GM23338 (cell line): Measurements from ENCODE around the gene WTIP. TPM values are rescaled to one million over a fixed set of nuclear protein-coding genes. Genes with fewer than 3 reads are reported as not detected.

ENCODE experiments used
- ATAC-seq: fragments of 200-7000 bp; cut with Tn5 transposase; 3 replicates; pipeline ENCODE4 v1.9.1; 2020
- DNase-seq: peaks from one replicate; pipeline ENCODE4 v3.0.0-alpha.2; 2015; ENCODE audit warnings: low spot score
- H2AFZ ChIP-seq: fragments of 200-600 bp; sonication (generic); 2 replicates; pipeline ENCODE4 v1.8.0; 2016; ENCODE audit warnings: antibody characterized with exemption, mild to moderate bottlenecking, moderate library complexity
- H3F3A ChIP-seq: fragments of 200-600 bp; sonication (generic); replicated peaks from 2 replicates; pipeline ENCODE4 v1.8.0; 2017; ENCODE audit warnings: antibody characterized with exemption, mixed run types, low read depth
- H3K27ac ChIP-seq: fragments of 200-600 bp; sonication (generic); 2 replicates; pipeline ENCODE4 v1.6.1; 2016; ENCODE audit warnings: low read depth
- H3K27me3 ChIP-seq: fragments of 200-600 bp; sonication (generic); 2 replicates; pipeline ENCODE4 v1.8.0; 2016; ENCODE audit warnings: mild to moderate bottlenecking, mixed run types, moderate library complexity; ENCODE audit not compliant: insufficient read depth
- H3K36me3 ChIP-seq: fragments of 200-600 bp; sonication (generic); 2 replicates; pipeline ENCODE4 v1.8.0; 2016; ENCODE audit warnings: mild to moderate bottlenecking; ENCODE audit not compliant: insufficient read depth
- H3K4me1 ChIP-seq: fragments of 200-600 bp; sonication (generic); 2 replicates; pipeline ENCODE4 v1.8.0; 2016; ENCODE audit warnings: mild to moderate bottlenecking, moderate library complexity; ENCODE audit not compliant: insufficient read depth
- H3K4me2 ChIP-seq: fragments of 200-600 bp; sonication (generic); 2 replicates; pipeline ENCODE4 v1.7.1; 2017; ENCODE audit warnings: mixed run types
- H3K4me3 ChIP-seq: fragments of 200-600 bp; sonication (generic); 2 replicates; pipeline ENCODE4 v1.6.1; 2016; ENCODE audit warnings: mixed run types
- H3K79me2 ChIP-seq: fragments of 200-600 bp; sonication (generic); replicated peaks from 2 replicates; pipeline ENCODE4 v1.8.0; 2017; ENCODE audit warnings: mild to moderate bottlenecking; ENCODE audit not compliant: insufficient read depth
- H3K9me2 ChIP-seq: fragments of 200-600 bp; sonication (generic); 2 replicates; pipeline ENCODE4 v1.8.0; 2017; ENCODE audit not compliant: insufficient read depth
- H4K20me1 ChIP-seq: fragments of 200-600 bp; sonication (generic); replicated peaks from 2 replicates; pipeline ENCODE4 v1.8.0; 2017; ENCODE audit warnings: mild to moderate bottlenecking; ENCODE audit not compliant: insufficient read depth
- H3K27ac Mint-ChIP-seq: 2 replicates; pipeline ENCODE4 v1.8.0; 2020; ENCODE audit warnings: inconsistent platforms, mild to moderate bottlenecking, moderate library complexity, mixed read lengths
- H3K27me3 Mint-ChIP-seq: 3 replicates; pipeline ENCODE4 v1.8.0; 2022; ENCODE audit warnings: low read depth, mild to moderate bottlenecking, moderate library complexity, mixed read lengths, inconsistent platforms; ENCODE audit not compliant: insufficient read depth, poor library complexity
- H3K36me3 Mint-ChIP-seq: 3 replicates; pipeline ENCODE4 v1.8.0; 2021; ENCODE audit warnings: low read depth, mild to moderate bottlenecking, inconsistent platforms, moderate library complexity, mixed read lengths
- H3K4me1 Mint-ChIP-seq: 3 replicates; pipeline ENCODE4 v1.8.0; 2020; ENCODE audit warnings: mild to moderate bottlenecking, inconsistent platforms, mixed read lengths
- H3K4me3 Mint-ChIP-seq: 3 replicates; pipeline ENCODE4 v1.8.0; 2021; ENCODE audit warnings: moderate library complexity, mild to moderate bottlenecking, inconsistent platforms, mixed read lengths
- H3K9me3 Mint-ChIP-seq: 3 replicates; pipeline ENCODE4 v1.8.0; 2020; ENCODE audit warnings: moderate library complexity, mild to moderate bottlenecking, inconsistent platforms, mixed read lengths
- CREB1 ChIP-seq: fragments of 250-450 bp; sonication (Bioruptor Pico); IDR thresholded peaks from 2 replicates; pipeline ENCODE4 v1.5.0; 2020; ENCODE audit warnings: low read depth, mild to moderate bottlenecking, moderate library complexity
- EZH2 ChIP-seq: fragments of 200-600 bp; sonication (generic); IDR thresholded peaks from one replicate; pipeline ENCODE4 v1.8.0; 2017; ENCODE audit warnings: antibody characterized with exemption, mild to moderate bottlenecking, low read depth; ENCODE audit not compliant: unreplicated experiment
- EZH2phosphoT487 ChIP-seq: fragments of 200-600 bp; sonication (generic); IDR thresholded peaks from one replicate; pipeline ENCODE4 v1.8.1; 2018; ENCODE audit warnings: antibody characterized with exemption; ENCODE audit not compliant: unreplicated experiment
- JUNB ChIP-seq: IDR thresholded peaks from one replicate; pipeline ENCODE4 v1.6.1; 2016; ENCODE audit warnings: antibody characterized with exemption; ENCODE audit not compliant: unreplicated experiment
- POLR2AphosphoS5 ChIP-seq: IDR thresholded peaks from 2 replicates; pipeline ENCODE4 v1.6.1; 2016; ENCODE audit warnings: antibody characterized with exemption, low read depth
- STAT1 ChIP-seq: IDR thresholded peaks from one replicate; pipeline ENCODE4 v1.6.1; 2016; ENCODE audit warnings: antibody characterized with exemption; ENCODE audit not compliant: unreplicated experiment
- ZNF331 ChIP-seq: fragments of 250-450 bp; sonication (Bioruptor Pico); IDR thresholded peaks from 2 replicates; pipeline ENCODE4 v1.5.0; 2020; ENCODE audit warnings: low read depth, mild to moderate bottlenecking, moderate library complexity
- polyA plus RNA-seq: library from polyadenylated mRNA; unstranded; fragments of >200 nt; fragmentation: Nextera tagmentation; extraction: Ambion mirVana; gene quantifications from 2 replicates; pipeline ENCODE4 v1.2.1, GENCODE V29; 2016
- total RNA-seq: library from RNA; depleted of rRNA; stranded (reverse); fragments of >200 nt; shearing (Covaris generic); gene quantifications from 2 replicates; pipeline ENCODE4 v1.2.3, GENCODE V29; 2014
- TF ChIP-seq, protein P1 (sequence below): IDR thresholded peaks from one replicate; pipeline ENCODE4 v1.6.1; 2018; ENCODE audit warnings: antibody characterized with exemption; ENCODE audit not compliant: unreplicated experiment
- TF ChIP-seq, protein P2 (sequence below): fragments of 250-450 bp; sonication (Bioruptor Pico); IDR thresholded peaks from 2 replicates; pipeline ENCODE4 v1.5.0; 2020; ENCODE audit warnings: mild to moderate bottlenecking, moderate library complexity
- TF ChIP-seq, protein P3 (sequence below), 2 experiments: fragments of 200-600 bp in 1 of 2; sonication (generic) in 1 of 2; conservative IDR thresholded peaks; 2 replicates each; pipeline versions ENCODE4 v1.5.1 to v1.6.1; 2016 to 2017; ENCODE audit warnings: antibody characterized with exemption in 2 of 2, low read depth in 2 of 2, mild to moderate bottlenecking in 2 of 2, moderate library complexity in 1 of 2

Gene WTIP
- total and polyA plus RNA-seq, 2 experiments from 2014 or later, result 0.47 to 8.9 TPM

DNA sequence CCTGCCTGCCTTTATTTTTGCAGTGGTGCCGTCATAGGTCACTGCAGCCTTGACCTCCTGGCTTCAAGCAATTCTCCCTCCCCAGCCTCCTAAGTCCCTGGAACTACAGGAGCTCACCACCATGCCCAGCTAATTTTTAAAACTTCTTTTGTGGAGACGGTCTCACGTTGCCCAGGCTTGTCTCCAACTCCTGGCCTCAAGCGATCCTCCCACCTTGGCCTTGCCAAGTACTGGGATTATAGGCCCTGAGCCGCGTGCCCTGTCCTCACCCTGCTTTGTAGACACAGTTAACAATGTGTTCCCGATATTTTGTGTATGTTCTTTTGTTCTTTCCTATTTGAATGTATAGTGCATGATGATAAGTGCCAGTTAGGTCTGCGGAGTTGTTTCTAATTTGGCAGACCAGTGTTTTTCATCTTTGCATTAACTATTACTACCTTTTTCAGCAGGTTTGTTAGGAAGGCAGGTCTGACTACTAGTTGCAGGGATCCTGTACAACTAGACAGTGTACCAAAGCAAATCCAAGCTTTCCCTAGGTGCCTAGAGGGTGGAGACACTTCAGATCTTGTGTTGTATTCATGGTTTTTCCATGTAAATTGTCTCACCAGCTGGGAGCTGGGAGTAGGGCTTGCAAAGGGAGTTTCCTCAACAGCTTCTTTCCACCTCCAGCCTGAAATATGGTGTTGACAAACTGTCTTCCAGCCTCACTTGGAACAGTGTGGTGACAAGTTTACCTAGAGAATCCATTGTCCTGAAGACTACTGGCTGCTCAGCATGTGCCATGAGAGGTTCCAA, 9.5 kb upstream of the WTIP start:
- Mint-ChIP-seq H3K27me3 (peaks cover 8% of the 10 kb centered on the region), H3K27ac (peak overlapping the region; percentile 70), H3K36me3 (peaks cover 57% of the 10 kb centered on the region), H3K4me1 (peaks cover 12% of the 10 kb centered on the region; the same call in 2 of the 3 replicates), H3K9me3 (no peaks in the 10 kb centered on the region), H3K4me3 (no peak overlapping the region)
- Histone ChIP-seq H4K20me1 (peaks cover 18% of the 10 kb centered on the region), H3K27me3 (no peaks in the 10 kb centered on the region), H3K27ac (peak overlapping the region; percentile 66), H3K4me1 (no peaks in the 10 kb centered on the region), H2AFZ (no peak overlapping the region), H3K4me3 (no peak overlapping the region), H3K4me2 (no peak overlapping the region), H3F3A (peaks cover 15% of the 10 kb centered on the region; the same call in 1 of the 2 replicates), H3K36me3 (peaks cover 32% of the 10 kb centered on the region), H3K9me2 (no peaks in the 10 kb centered on the region), H3K79me2 (peaks cover 3% of the 10 kb centered on the region; the same call in 1 of the 2 replicates)
- DNase-seq (no peak), ATAC-seq (no peak)
- no peak for TF ChIP-seq CREB1 (CRISPR knock-in tag)
- no peak for TF ChIP-seq STAT1
- TF ChIP-seq, protein P1, sequence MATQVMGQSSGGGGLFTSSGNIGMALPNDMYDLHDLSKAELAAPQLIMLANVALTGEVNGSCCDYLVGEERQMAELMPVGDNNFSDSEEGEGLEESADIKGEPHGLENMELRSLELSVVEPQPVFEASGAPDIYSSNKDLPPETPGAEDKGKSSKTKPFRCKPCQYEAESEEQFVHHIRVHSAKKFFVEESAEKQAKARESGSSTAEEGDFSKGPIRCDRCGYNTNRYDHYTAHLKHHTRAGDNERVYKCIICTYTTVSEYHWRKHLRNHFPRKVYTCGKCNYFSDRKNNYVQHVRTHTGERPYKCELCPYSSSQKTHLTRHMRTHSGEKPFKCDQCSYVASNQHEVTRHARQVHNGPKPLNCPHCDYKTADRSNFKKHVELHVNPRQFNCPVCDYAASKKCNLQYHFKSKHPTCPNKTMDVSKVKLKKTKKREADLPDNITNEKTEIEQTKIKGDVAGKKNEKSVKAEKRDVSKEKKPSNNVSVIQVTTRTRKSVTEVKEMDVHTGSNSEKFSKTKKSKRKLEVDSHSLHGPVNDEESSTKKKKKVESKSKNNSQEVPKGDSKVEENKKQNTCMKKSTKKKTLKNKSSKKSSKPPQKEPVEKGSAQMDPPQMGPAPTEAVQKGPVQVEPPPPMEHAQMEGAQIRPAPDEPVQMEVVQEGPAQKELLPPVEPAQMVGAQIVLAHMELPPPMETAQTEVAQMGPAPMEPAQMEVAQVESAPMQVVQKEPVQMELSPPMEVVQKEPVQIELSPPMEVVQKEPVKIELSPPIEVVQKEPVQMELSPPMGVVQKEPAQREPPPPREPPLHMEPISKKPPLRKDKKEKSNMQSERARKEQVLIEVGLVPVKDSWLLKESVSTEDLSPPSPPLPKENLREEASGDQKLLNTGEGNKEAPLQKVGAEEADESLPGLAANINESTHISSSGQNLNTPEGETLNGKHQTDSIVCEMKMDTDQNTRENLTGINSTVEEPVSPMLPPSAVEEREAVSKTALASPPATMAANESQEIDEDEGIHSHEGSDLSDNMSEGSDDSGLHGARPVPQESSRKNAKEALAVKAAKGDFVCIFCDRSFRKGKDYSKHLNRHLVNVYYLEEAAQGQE, result no peak
- no peak for TF ChIP-seq POLR2AphosphoS5
- TF ChIP-seq EZH2, result no peak
- TF ChIP-seq JUNB, result no peak
- TF ChIP-seq, protein P2, sequence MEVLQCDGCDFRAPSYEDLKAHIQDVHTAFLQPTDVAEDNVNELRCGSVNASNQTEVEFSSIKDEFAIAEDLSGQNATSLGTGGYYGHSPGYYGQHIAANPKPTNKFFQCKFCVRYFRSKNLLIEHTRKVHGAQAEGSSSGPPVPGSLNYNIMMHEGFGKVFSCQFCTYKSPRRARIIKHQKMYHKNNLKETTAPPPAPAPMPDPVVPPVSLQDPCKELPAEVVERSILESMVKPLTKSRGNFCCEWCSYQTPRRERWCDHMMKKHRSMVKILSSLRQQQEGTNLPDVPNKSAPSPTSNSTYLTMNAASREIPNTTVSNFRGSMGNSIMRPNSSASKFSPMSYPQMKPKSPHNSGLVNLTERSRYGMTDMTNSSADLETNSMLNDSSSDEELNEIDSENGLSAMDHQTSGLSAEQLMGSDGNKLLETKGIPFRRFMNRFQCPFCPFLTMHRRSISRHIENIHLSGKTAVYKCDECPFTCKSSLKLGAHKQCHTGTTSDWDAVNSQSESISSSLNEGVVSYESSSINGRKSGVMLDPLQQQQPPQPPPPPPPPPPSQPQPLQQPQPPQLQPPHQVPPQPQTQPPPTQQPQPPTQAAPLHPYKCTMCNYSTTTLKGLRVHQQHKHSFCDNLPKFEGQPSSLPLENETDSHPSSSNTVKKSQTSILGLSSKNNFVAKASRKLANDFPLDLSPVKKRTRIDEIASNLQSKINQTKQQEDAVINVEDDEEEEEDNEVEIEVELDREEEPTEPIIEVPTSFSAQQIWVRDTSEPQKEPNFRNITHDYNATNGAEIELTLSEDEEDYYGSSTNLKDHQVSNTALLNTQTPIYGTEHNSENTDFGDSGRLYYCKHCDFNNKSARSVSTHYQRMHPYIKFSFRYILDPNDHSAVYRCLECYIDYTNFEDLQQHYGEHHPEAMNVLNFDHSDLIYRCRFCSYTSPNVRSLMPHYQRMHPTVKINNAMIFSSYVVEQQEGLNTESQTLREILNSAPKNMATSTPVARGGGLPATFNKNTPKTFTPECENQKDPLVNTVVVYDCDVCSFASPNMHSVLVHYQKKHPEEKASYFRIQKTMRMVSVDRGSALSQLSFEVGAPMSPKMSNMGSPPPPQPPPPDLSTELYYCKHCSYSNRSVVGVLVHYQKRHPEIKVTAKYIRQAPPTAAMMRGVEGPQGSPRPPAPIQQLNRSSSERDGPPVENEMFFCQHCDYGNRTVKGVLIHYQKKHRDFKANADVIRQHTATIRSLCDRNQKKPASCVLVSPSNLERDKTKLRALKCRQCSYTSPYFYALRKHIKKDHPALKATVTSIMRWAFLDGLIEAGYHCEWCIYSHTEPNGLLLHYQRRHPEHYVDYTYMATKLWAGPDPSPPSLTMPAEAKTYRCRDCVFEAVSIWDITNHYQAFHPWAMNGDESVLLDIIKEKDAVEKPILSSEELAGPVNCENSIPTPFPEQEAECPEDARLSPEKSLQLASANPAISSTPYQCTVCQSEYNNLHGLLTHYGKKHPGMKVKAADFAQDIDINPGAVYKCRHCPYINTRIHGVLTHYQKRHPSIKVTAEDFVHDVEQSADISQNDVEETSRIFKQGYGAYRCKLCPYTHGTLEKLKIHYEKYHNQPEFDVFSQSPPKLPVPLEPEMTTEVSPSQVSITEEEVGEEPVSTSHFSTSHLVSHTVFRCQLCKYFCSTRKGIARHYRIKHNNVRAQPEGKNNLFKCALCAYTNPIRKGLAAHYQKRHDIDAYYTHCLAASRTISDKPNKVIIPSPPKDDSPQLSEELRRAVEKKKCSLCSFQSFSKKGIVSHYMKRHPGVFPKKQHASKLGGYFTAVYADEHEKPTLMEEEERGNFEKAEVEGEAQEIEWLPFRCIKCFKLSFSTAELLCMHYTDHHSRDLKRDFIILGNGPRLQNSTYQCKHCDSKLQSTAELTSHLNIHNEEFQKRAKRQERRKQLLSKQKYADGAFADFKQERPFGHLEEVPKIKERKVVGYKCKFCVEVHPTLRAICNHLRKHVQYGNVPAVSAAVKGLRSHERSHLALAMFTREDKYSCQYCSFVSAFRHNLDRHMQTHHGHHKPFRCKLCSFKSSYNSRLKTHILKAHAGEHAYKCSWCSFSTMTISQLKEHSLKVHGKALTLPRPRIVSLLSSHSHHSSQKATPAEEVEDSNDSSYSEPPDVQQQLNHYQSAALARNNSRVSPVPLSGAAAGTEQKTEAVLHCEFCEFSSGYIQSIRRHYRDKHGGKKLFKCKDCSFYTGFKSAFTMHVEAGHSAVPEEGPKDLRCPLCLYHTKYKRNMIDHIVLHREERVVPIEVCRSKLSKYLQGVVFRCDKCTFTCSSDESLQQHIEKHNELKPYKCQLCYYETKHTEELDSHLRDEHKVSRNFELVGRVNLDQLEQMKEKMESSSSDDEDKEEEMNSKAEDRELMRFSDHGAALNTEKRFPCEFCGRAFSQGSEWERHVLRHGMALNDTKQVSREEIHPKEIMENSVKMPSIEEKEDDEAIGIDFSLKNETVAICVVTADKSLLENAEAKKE (CRISPR knock-in tag), result no peak
- no peak for TF ChIP-seq ZNF331
- TF ChIP-seq EZH2phosphoT487, result no peak
- TF ChIP-seq, protein P3, sequence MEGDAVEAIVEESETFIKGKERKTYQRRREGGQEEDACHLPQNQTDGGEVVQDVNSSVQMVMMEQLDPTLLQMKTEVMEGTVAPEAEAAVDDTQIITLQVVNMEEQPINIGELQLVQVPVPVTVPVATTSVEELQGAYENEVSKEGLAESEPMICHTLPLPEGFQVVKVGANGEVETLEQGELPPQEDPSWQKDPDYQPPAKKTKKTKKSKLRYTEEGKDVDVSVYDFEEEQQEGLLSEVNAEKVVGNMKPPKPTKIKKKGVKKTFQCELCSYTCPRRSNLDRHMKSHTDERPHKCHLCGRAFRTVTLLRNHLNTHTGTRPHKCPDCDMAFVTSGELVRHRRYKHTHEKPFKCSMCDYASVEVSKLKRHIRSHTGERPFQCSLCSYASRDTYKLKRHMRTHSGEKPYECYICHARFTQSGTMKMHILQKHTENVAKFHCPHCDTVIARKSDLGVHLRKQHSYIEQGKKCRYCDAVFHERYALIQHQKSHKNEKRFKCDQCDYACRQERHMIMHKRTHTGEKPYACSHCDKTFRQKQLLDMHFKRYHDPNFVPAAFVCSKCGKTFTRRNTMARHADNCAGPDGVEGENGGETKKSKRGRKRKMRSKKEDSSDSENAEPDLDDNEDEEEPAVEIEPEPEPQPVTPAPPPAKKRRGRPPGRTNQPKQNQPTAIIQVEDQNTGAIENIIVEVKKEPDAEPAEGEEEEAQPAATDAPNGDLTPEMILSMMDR (conservative IDR thresholded peaks at IDR 0.05; ENCODE audit: low read depth in 2 of 2), result no peak
